K562 (cell line): ENCODE data around the gene GRWD1. TPM values are rescaled to one million over a fixed set of nuclear protein-coding genes. Genes with fewer than 3 reads are reported as not detected.

Experiments used
- DMBX1 ChIP-seq: fragments of 250-450 bp; sonication (Bioruptor Pico); IDR thresholded peaks from 2 replicates; pipeline ENCODE4 v1.8.0; 2022; ENCODE audit warnings: inconsistent platforms, mild to moderate bottlenecking, moderate library complexity, borderline replicate concordance
- ESRRB ChIP-seq: fragments of 250-450 bp; sonication (Bioruptor Pico); IDR thresholded peaks from 2 replicates; pipeline ENCODE4 v1.5.0; 2020; ENCODE audit warnings: mild to moderate bottlenecking, moderate library complexity, borderline replicate concordance
- PRDM10 ChIP-seq: fragments of 450-650 bp; IDR thresholded peaks from 2 replicates; pipeline ENCODE4 v1.6.1; 2018; ENCODE audit not compliant: partially characterized antibody
- RBFOX2 ChIP-seq: fragments of 200-400 bp; formaldehyde crosslinking; IDR thresholded peaks from 2 replicates; pipeline ENCODE4 v1.6.1; 2017; ENCODE audit warnings: low read depth, mild to moderate bottlenecking, low read length, moderate library complexity
- SIRT6 ChIP-seq: IDR thresholded peaks from one replicate; pipeline ENCODE4 v1.6.1; 2012; ENCODE audit warnings: low read depth, mild to moderate bottlenecking, control low read depth, inconsistent platforms, low read length, moderate library complexity
- SMARCE1 ChIP-seq: fragments of 450-650 bp; IDR thresholded peaks from 2 replicates; pipeline ENCODE4 v1.7.1; 2016; ENCODE audit warnings: mild to moderate bottlenecking
- SRF ChIP-seq, 2 experiments: fragments of 250-450, 450-650 bp in 1 of 2; sonication (Bioruptor Pico) in 1 of 2; sonication (generic) in 1 of 2; formaldehyde crosslinking; IDR thresholded peaks; 2 replicates each; pipeline versions ENCODE4 v1.5.0 to v1.5.1; 2020 to 2022; ENCODE audit warnings: mild to moderate bottlenecking in 1 of 2, missing genetic modification reagents in 1 of 2
- TEAD4 ChIP-seq, 2 experiments: sonication (generic) in 1 of 2; formaldehyde crosslinking in 1 of 2; IDR thresholded peaks; 2 replicates each; pipeline versions ENCODE4 v1.6.1 to v1.8.0; 2012 to 2022; ENCODE audit warnings: borderline replicate concordance in 1 of 2, inconsistent platforms in 1 of 2, low read length in 1 of 2, mild to moderate bottlenecking in 1 of 2, missing genetic modification reagents in 1 of 2
- U2AF1 ChIP-seq: fragments of 200-400 bp; formaldehyde crosslinking; optimal IDR thresholded peaks from 2 replicates; pipeline ENCODE3; 2017; ENCODE audit warnings: mild to moderate bottlenecking, low read depth, low read length, moderate library complexity
- XRCC5 ChIP-seq: fragments of 200-400 bp; formaldehyde crosslinking; IDR thresholded peaks from 2 replicates; pipeline ENCODE4 v1.6.1; 2017; ENCODE audit warnings: low read depth, mild to moderate bottlenecking, low read length
- ZNF589 ChIP-seq: fragments of 200-800 bp; sonication (Bioruptor generic); IDR thresholded peaks from 2 replicates; pipeline ENCODE4 v1.6.1; 2016; ENCODE audit warnings: low read depth, missing genetic modification characterization, missing compliant biosample characterization
- polyA plus RNA-seq, 8 experiments: library from polyadenylated mRNA; depleted of rRNA in 4 of 8; stranded (reverse) in 5 of 8; unstranded in 3 of 8; fragments of >200 nt; fragmentation: Nextera tagmentation in 2 of 8; fragmentation: Illumina TruSeq in 1 of 8; extraction: Ambion mirVana in 2 of 8; extraction: Trizol in 1 of 8; gene quantifications; 2 replicates each; pipeline versions ENCODE4 v1.2.1 to v1.2.3, GENCODE V29; 2011 to 2014; ENCODE audit warnings: inconsistent platforms in 1 of 8, missing spikeins in 1 of 8
- total RNA-seq, 7 experiments: library from RNA; depleted of rRNA in 6 of 7; stranded (reverse); fragments of >200 nt in 6 of 7; fragmentation: Illumina TruSeq in 2 of 7; extraction: Trizol in 2 of 7; gene quantifications; 2 replicates each; pipeline versions ENCODE4 v1.2.1 to v1.2.3, GENCODE V29; 2011 to 2021; ENCODE audit warnings: low replicate concordance in 1 of 7
- TF ChIP-seq, protein P1 (sequence below): fragments of 450-650 bp; formaldehyde crosslinking; IDR thresholded peaks from 2 replicates; pipeline ENCODE4 v1.4.0; 2020; ENCODE audit warnings: mild to moderate bottlenecking, moderate library complexity
- TF ChIP-seq, protein P2 (sequence below): fragments of 450-650 bp; IDR thresholded peaks from 2 replicates; pipeline ENCODE4 v1.6.1; 2014; ENCODE audit warnings: low read depth, mild to moderate bottlenecking, moderate library complexity, borderline replicate concordance
- TF ChIP-seq, protein P3 (sequence below): fragments of 450-650 bp; IDR thresholded peaks from 2 replicates; pipeline ENCODE4 v1.6.1; 2016; ENCODE audit warnings: low read depth, mild to moderate bottlenecking, moderate library complexity
- TF ChIP-seq, protein P4 (sequence below): fragments of 250-450 bp; sonication (Bioruptor Pico); IDR thresholded peaks from 2 replicates; pipeline ENCODE4 v1.8.0; 2021; ENCODE audit warnings: mild to moderate bottlenecking, moderate library complexity
- TF ChIP-seq, protein P5 (sequence below): fragments of 250-450 bp; sonication (Bioruptor Pico); IDR thresholded peaks from 2 replicates; pipeline ENCODE4 v1.5.0; 2021

GRWD1 gene
- total and polyA plus RNA-seq, 9 of the 15 experiments (the other 6 are each of a cell fraction or from before 2014, with no cell fraction given), result 1.5 to 87.2 (median 24.5) TPM

- TF ChIP-seq, protein P1, sequence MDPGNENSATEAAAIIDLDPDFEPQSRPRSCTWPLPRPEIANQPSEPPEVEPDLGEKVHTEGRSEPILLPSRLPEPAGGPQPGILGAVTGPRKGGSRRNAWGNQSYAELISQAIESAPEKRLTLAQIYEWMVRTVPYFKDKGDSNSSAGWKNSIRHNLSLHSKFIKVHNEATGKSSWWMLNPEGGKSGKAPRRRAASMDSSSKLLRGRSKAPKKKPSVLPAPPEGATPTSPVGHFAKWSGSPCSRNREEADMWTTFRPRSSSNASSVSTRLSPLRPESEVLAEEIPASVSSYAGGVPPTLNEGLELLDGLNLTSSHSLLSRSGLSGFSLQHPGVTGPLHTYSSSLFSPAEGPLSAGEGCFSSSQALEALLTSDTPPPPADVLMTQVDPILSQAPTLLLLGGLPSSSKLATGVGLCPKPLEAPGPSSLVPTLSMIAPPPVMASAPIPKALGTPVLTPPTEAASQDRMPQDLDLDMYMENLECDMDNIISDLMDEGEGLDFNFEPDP, result 0 out of 2 replicates have a peak, but pooled peaks have one; percentile 29
- no peak for TF ChIP-seq SIRT6
- peak; percentile 97 for TF ChIP-seq PRDM10
- 0 out of 2 replicates have a peak, but pooled peaks have one; percentile 21 for TF ChIP-seq XRCC5
- 0 out of 2 replicates have a peak, but pooled peaks have one; percentile 33 for TF ChIP-seq ESRRB (CRISPR knock-in tag)
- TF ChIP-seq SMARCE1, result no peak
- TF ChIP-seq, protein P2, sequence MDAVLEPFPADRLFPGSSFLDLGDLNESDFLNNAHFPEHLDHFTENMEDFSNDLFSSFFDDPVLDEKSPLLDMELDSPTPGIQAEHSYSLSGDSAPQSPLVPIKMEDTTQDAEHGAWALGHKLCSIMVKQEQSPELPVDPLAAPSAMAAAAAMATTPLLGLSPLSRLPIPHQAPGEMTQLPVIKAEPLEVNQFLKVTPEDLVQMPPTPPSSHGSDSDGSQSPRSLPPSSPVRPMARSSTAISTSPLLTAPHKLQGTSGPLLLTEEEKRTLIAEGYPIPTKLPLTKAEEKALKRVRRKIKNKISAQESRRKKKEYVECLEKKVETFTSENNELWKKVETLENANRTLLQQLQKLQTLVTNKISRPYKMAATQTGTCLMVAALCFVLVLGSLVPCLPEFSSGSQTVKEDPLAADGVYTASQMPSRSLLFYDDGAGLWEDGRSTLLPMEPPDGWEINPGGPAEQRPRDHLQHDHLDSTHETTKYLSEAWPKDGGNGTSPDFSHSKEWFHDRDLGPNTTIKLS, result peak; percentile 58; the same call in 1 of the 2 replicates
- TF ChIP-seq, protein P3, sequence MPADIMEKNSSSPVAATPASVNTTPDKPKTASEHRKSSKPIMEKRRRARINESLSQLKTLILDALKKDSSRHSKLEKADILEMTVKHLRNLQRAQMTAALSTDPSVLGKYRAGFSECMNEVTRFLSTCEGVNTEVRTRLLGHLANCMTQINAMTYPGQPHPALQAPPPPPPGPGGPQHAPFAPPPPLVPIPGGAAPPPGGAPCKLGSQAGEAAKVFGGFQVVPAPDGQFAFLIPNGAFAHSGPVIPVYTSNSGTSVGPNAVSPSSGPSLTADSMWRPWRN, result no peak
- TF ChIP-seq DMBX1 (CRISPR knock-in tag), result peak; percentile 37; the same call in 1 of the 2 replicates
- peak; percentile 98 for TF ChIP-seq RBFOX2
- TF ChIP-seq ZNF589 (CRISPR knock-in tag), result no peak
- TF ChIP-seq U2AF1, result peak; percentile 74
- TF ChIP-seq, protein P4, sequence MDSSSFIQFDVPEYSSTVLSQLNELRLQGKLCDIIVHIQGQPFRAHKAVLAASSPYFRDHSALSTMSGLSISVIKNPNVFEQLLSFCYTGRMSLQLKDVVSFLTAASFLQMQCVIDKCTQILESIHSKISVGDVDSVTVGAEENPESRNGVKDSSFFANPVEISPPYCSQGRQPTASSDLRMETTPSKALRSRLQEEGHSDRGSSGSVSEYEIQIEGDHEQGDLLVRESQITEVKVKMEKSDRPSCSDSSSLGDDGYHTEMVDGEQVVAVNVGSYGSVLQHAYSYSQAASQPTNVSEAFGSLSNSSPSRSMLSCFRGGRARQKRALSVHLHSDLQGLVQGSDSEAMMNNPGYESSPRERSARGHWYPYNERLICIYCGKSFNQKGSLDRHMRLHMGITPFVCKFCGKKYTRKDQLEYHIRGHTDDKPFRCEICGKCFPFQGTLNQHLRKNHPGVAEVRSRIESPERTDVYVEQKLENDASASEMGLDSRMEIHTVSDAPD (CRISPR knock-in tag), result no peak
- no peak for TF ChIP-seq SRF (CRISPR knock-in tag; IDR thresholded peaks at IDR 0.05)
- no peak for TF ChIP-seq TEAD4 (IDR thresholded peaks at IDR 0.05; ENCODE audit: low read length)
- no peak for TF ChIP-seq TEAD4 (CRISPR knock-in tag; IDR thresholded peaks at IDR 0.05; ENCODE audit: borderline replicate concordance)
- TF ChIP-seq, protein P5, sequence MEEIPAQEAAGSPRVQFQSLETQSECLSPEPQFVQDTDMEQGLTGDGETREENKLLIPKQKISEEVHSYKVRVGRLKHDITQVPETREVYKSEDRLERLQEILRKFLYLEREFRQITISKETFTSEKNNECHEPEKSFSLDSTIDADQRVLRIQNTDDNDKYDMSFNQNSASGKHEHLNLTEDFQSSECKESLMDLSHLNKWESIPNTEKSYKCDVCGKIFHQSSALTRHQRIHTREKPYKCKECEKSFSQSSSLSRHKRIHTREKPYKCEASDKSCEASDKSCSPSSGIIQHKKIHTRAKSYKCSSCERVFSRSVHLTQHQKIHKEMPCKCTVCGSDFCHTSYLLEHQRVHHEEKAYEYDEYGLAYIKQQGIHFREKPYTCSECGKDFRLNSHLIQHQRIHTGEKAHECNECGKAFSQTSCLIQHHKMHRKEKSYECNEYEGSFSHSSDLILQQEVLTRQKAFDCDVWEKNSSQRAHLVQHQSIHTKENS, result no peak
Observed at GRCh38 chr19:48469289-48469881, 23.6 kb downstream of the GRWD1 start, which contains the start of gene CYTH2 (continued).
